Activated CD8-positive, alpha-beta memory T cell treated with anti-CD3 and anti-CD28 coated beads for 1 hour (primary cell): Measurements from ENCODE around the gene TMED4.

Experiments used
- DNase-seq, 2 donors: peaks; one replicate each; pipeline ENCODE4 v3.0.0-alpha.2; 2020; ENCODE audit warnings: low read depth in 1 of 2; ENCODE audit errors: extremely low read depth in 1 of 2

TMED4 gene

GRCh38 chr7:44541028-44541869 lies 40.8 kb downstream of the TMED4 start, which contains the start of gene NPC1L1:
NPC1L1 (minus strand) TSS chr7:44541330; CDS start chr7:44541259, 71 bp downstream.
- no peak for DNase-seq

GRCh38 chr7:44540592-44541027 lies 41.4 kb downstream of the TMED4 start:
- DNase-seq, result no peak

GRCh38 chr7:44539669-44540506 lies 42.1 kb downstream of the TMED4 start:
- DNase-seq, result no peak

- DNase-seq, result no peak
Measured at GRCh38 chr7:44538798-44539668, 43.0 kb downstream of the TMED4 start.

- DNase-seq, result no peak
Measured at GRCh38 chr7:44538093-44538797, 43.8 kb downstream of the TMED4 start.

GRCh38 chr7:44537442-44537841 lies 44.6 kb downstream of the TMED4 start:
- DNase-seq, result no peak

GRCh38 chr7:44536090-44536489 lies 45.9 kb downstream of the TMED4 start:
- no peak for DNase-seq

GRCh38 chr7:44535348-44536064 lies 46.5 kb downstream of the TMED4 start:
- no peak for DNase-seq

- DNase-seq, result no peak
Measured at GRCh38 chr7:44534501-44534900, 47.5 kb downstream of the TMED4 start.

- DNase-seq, result no peak
Measured at GRCh38 chr7:44534087-44534486, 47.9 kb downstream of the TMED4 start.

GRCh38 chr7:44533301-44534055 lies 48.6 kb downstream of the TMED4 start:
- no peak for DNase-seq

- DNase-seq, result no peak
Measured at GRCh38 chr7:44531421-44532380, 50.3 kb downstream of the TMED4 start.

GRCh38 chr7:44530990-44531389 lies 51.0 kb downstream of the TMED4 start:
- no peak for DNase-seq
